H1 (cell line): ENCODE results near the gene MUC5B. TPM values are rescaled to one million over a fixed set of nuclear protein-coding genes. Genes with fewer than 3 reads are reported as not detected.

ENCODE experiments used
- BRCA1 ChIP-seq: IDR thresholded peaks from 2 replicates; pipeline ENCODE4 v1.6.1; 2012; ENCODE audit warnings: low read depth, low read length, improper control_type of control experiment
- TAF7 ChIP-seq: optimal IDR thresholded peaks from 2 replicates; pipeline ENCODE3; 2011; ENCODE audit warnings: low read depth, mild to moderate bottlenecking, inconsistent platforms, low read length, moderate library complexity, borderline replicate concordance
- polyA plus RNA-seq, 7 experiments: library from polyadenylated mRNA; depleted of rRNA in 3 of 7; stranded (reverse) in 5 of 7; unstranded in 2 of 7; fragments of >200 nt in 5 of 7; fragments of 200-250 nt in 2 of 7; gene quantifications; 1 replicate in 5 of 7; 2 replicates in 1 of 7; 4 replicates in 1 of 7; pipeline versions ENCODE4 v1.2.1 to v1.2.3, GENCODE V29; 2011 to 2013; ENCODE audit warnings: missing spikeins in 2 of 7, mixed read lengths in 2 of 7
- total RNA-seq: library from RNA; stranded (reverse); fragmentation: NEBNext Ultra II Directional; extraction: Animal tissue kit (Norgen Biotek cat#: 25700); gene quantifications from 2 replicates; pipeline ENCODE4 v1.2.1, GENCODE V29; 2021
- TF ChIP-seq, protein P1 (sequence below), 3 experiments: IDR thresholded peaks; 1 replicate in 2 of 3; 2 replicates in 1 of 3; pipeline versions ENCODE4 v1.5.1 to v1.6.1; 2011; ENCODE audit warnings: low read length in 3 of 3, mild to moderate bottlenecking in 3 of 3, inconsistent platforms in 2 of 3, low read depth in 1 of 3, moderate library complexity in 1 of 3; ENCODE audit not compliant: insufficient read depth in 1 of 3; ENCODE audit errors: control extremely low read depth in 1 of 3
- TF ChIP-seq, protein P2 (sequence below): IDR thresholded peaks from 2 replicates; pipeline ENCODE4 v1.6.1; 2012; ENCODE audit warnings: low read length, inconsistent platforms
- TF ChIP-seq, protein P3 (sequence below): IDR thresholded peaks from 2 replicates; pipeline ENCODE4 v1.6.1; 2012; ENCODE audit warnings: inconsistent platforms

Gene MUC5B
- total and polyA plus RNA-seq, 2 of the 8 experiments (the other 6 are each of a cell fraction or from before 2014, with no cell fraction given), result 0.02 to 0.03 TPM

DNA sequence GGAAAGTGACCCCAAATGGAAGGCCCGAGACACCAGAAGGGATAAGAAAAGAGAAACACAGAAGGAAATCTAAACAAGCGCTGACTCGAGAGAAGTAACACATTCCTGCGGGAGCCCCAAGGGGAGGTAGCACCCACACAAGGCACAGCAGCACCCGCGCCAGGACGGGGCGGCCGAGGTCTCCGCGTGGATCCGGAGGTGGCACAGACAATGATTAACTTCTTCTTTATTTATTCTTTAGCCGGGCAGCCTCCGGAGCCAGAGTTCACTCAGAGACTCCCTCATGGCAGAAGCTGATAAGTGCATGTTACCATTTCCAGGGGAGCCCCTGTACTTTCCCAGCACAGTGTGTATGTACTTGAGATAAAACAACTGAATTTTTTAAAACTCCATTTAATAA, 81.5 kb downstream of the MUC5B start (continued):
- no peak for TF ChIP-seq TAF7
- TF ChIP-seq, protein P1, sequence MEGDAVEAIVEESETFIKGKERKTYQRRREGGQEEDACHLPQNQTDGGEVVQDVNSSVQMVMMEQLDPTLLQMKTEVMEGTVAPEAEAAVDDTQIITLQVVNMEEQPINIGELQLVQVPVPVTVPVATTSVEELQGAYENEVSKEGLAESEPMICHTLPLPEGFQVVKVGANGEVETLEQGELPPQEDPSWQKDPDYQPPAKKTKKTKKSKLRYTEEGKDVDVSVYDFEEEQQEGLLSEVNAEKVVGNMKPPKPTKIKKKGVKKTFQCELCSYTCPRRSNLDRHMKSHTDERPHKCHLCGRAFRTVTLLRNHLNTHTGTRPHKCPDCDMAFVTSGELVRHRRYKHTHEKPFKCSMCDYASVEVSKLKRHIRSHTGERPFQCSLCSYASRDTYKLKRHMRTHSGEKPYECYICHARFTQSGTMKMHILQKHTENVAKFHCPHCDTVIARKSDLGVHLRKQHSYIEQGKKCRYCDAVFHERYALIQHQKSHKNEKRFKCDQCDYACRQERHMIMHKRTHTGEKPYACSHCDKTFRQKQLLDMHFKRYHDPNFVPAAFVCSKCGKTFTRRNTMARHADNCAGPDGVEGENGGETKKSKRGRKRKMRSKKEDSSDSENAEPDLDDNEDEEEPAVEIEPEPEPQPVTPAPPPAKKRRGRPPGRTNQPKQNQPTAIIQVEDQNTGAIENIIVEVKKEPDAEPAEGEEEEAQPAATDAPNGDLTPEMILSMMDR (IDR thresholded peaks at IDR 0.05; ENCODE audit: control extremely low read depth in 1 of 3, insufficient read depth in 1 of 3, low read depth in 1 of 3, low read length in 3 of 3), result no peak
- TF ChIP-seq, protein P2, sequence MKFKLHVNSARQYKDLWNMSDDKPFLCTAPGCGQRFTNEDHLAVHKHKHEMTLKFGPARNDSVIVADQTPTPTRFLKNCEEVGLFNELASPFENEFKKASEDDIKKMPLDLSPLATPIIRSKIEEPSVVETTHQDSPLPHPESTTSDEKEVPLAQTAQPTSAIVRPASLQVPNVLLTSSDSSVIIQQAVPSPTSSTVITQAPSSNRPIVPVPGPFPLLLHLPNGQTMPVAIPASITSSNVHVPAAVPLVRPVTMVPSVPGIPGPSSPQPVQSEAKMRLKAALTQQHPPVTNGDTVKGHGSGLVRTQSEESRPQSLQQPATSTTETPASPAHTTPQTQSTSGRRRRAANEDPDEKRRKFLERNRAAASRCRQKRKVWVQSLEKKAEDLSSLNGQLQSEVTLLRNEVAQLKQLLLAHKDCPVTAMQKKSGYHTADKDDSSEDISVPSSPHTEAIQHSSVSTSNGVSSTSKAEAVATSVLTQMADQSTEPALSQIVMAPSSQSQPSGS, result no peak
- TF ChIP-seq BRCA1, result no peak
- TF ChIP-seq, protein P3, sequence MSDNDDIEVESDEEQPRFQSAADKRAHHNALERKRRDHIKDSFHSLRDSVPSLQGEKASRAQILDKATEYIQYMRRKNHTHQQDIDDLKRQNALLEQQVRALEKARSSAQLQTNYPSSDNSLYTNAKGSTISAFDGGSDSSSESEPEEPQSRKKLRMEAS, result no peak
